HCT116 (cell line): ENCODE data around the gene IL12A. TPM values are rescaled to one million over a fixed set of nuclear protein-coding genes. Genes with fewer than 3 reads are reported as not detected.

Experiments used
- ATAC-seq: fragments of 200-7000 bp; cut with Tn5 transposase; 2 replicates; pipeline ENCODE4 v1.9.1; 2020; ENCODE audit warnings: mild to moderate bottlenecking, moderate library complexity
- BruUV-seq: library from RNA; stranded (reverse); fragments of 400-500 nt; replicated peaks from 2 replicates; lab custom pipeline; 2021; lab: Mats Ljungman, UMichigan
- CTCF ChIA-PET: fragments of 300-600 bp; sonication (Branson Sonifier 250); formaldehyde crosslinking; loops from one replicate; lab custom pipeline; 2021; ENCODE audit warnings: antibody characterized with exemption; lab: Charles Lee
- POLR2A ChIA-PET: fragments of 300-600, 350-600 bp; sonication (Branson Sonifier 250); formaldehyde crosslinking; loops from one replicate; lab custom pipeline; 2021; ENCODE audit warnings: antibody characterized with exemption; lab: Charles Lee
- RAD21 ChIA-PET, 2 experiments: fragments of 300-600 bp; sonication (Branson Sonifier 250); formaldehyde crosslinking; loops; one replicate each; lab custom pipeline; 2023; ENCODE audit warnings: low total read pairs in 2 of 2; ENCODE audit not compliant: uncharacterized antibody in 2 of 2, unreplicated experiment in 2 of 2, low non-redundant PET in 1 of 2; lab: Charles Lee
- DNase-seq: peaks from one replicate; pipeline ENCODE4 v3.0.0-alpha.2; 2010; ENCODE audit warnings: low read depth, low spot score
- H2AFZ ChIP-seq: fragments of 200-600 bp; shearing (Covaris generic), sonication (generic); 2 replicates; pipeline ENCODE4 v1.6.1; 2017; ENCODE audit warnings: low read depth, mixed run types, mixed read lengths, antibody characterized with exemption, low read length; ENCODE audit not compliant: poor library complexity, severe bottlenecking
- H3K27ac ChIP-seq: 2 replicates; pipeline ENCODE4 v1.5.1; 2012; ENCODE audit warnings: low read depth, low read length
- H3K27me3 ChIP-seq: fragments of 200-600 bp; sonication (generic); 2 replicates; pipeline ENCODE4 v1.6.1; 2016; ENCODE audit warnings: mixed run types, low read length, mixed read lengths; ENCODE audit not compliant: insufficient read depth
- H3K36me3 ChIP-seq, 2 experiments: fragments of 200-500 bp in 1 of 2; fragments of 200-600 bp in 1 of 2; sonication (Bioruptor generic) in 1 of 2; sonication (generic) in 1 of 2; 2 replicates each; pipeline versions ENCODE4 v1.5.1 to v1.6.1; 2014 to 2016; ENCODE audit warnings: low read length in 2 of 2, inconsistent platforms in 1 of 2, mixed read lengths in 1 of 2, mixed run types in 1 of 2; ENCODE audit not compliant: insufficient read depth in 2 of 2, control insufficient read depth in 1 of 2
- H3K4me1 ChIP-seq, 2 experiments: fragments of 200-600 bp in 1 of 2; sonication (generic) in 1 of 2; 2 replicates each; pipeline versions ENCODE4 v1.5.1 to v1.6.1; 2012 to 2017; ENCODE audit warnings: low read length in 2 of 2, inconsistent platforms in 1 of 2, mild to moderate bottlenecking in 1 of 2, mixed read lengths in 1 of 2, mixed run types in 1 of 2, moderate library complexity in 1 of 2; ENCODE audit not compliant: insufficient read depth in 2 of 2, control insufficient read depth in 1 of 2
- H3K4me2 ChIP-seq: fragments of 200-600 bp; sonication (generic); 2 replicates; pipeline ENCODE4 v1.6.1; 2017; ENCODE audit warnings: mixed run types, low read length, mixed read lengths
- H3K4me3 ChIP-seq, 2 experiments: fragments of 200-600 bp in 1 of 2; sonication (generic) in 1 of 2; replicated peaks in 1 of 2; 2 replicates each; pipeline ENCODE4 v1.5.1; 2011 to 2016; ENCODE audit warnings: low read length in 2 of 2, control low read depth in 1 of 2, low read depth in 1 of 2, mild to moderate bottlenecking in 1 of 2, mixed read lengths in 1 of 2, mixed run types in 1 of 2
- H3K79me2 ChIP-seq: fragments of 200-600 bp; sonication (generic); 2 replicates; pipeline ENCODE4 v1.6.1; 2017; ENCODE audit warnings: mild to moderate bottlenecking, mixed run types, low read length, moderate library complexity, mixed read lengths; ENCODE audit not compliant: insufficient read depth
- H3K9ac ChIP-seq: fragments of 200-600 bp; sonication (generic); 2 replicates; pipeline ENCODE4 v1.6.1; 2016; ENCODE audit warnings: low read length, mixed read lengths
- H3K9me2 ChIP-seq: fragments of 200-600 bp; sonication (generic), shearing (Covaris generic); 2 replicates; pipeline ENCODE4 v1.6.1; 2017; ENCODE audit warnings: mixed run types, mild to moderate bottlenecking, moderate library complexity; ENCODE audit not compliant: insufficient read depth
- H3K9me3 ChIP-seq, 2 experiments: fragments of 200-500 bp in 1 of 2; fragments of 200-600 bp in 1 of 2; sonication (Bioruptor generic) in 1 of 2; sonication (generic) in 1 of 2; 2 replicates each; pipeline ENCODE4 v1.6.1; 2014 to 2017; ENCODE audit warnings: low read length in 2 of 2, mixed read lengths in 2 of 2, inconsistent platforms in 1 of 2, low read depth in 1 of 2, mild to moderate bottlenecking in 1 of 2, mixed run types in 1 of 2, moderate library complexity in 1 of 2; ENCODE audit not compliant: control insufficient read depth in 1 of 2, insufficient read depth in 1 of 2
- H4K20me1 ChIP-seq: fragments of 200-600 bp; sonication (generic), shearing (Covaris generic); 2 replicates; pipeline ENCODE4 v1.6.1; 2017; ENCODE audit warnings: mixed run types, mild to moderate bottlenecking, moderate library complexity; ENCODE audit not compliant: insufficient read depth
- CEBPB ChIP-seq: IDR thresholded peaks from 2 replicates; pipeline ENCODE4 v1.6.1; 2012; ENCODE audit warnings: low read depth
- CTCF ChIP-seq, 3 experiments: fragments of 200-600 bp in 1 of 3; sonication (generic) in 1 of 3; IDR thresholded peaks in 2 of 3; conservative IDR thresholded peaks in 1 of 3; 2 replicates each; pipeline ENCODE4 v1.5.1; 2012 to 2017; ENCODE audit warnings: low read depth in 2 of 3, low read length in 2 of 3, antibody characterized with exemption in 1 of 3, borderline replicate concordance in 1 of 3, control low read depth in 1 of 3, mild to moderate bottlenecking in 1 of 3, mixed read lengths in 1 of 3, mixed run types in 1 of 3, moderate library complexity in 1 of 3; ENCODE audit not compliant: insufficient read depth in 1 of 3
- ELF1 ChIP-seq: IDR thresholded peaks from 2 replicates; pipeline ENCODE4 v1.6.1; 2012; ENCODE audit warnings: low read depth, borderline replicate concordance
- EZH2 ChIP-seq: fragments of 200-600 bp; sonication (generic); IDR thresholded peaks from 2 replicates; pipeline ENCODE4 v1.6.1; 2017; ENCODE audit warnings: antibody characterized with exemption, mixed run types
- EZH2phosphoT487 ChIP-seq: fragments of 200-600 bp; IDR thresholded peaks from 2 replicates; pipeline ENCODE4 v1.6.1; 2018; ENCODE audit warnings: antibody characterized with exemption, borderline replicate concordance
- FOSL1 ChIP-seq: IDR thresholded peaks from 2 replicates; pipeline ENCODE4 v1.6.1; 2012; ENCODE audit warnings: low read depth
- JUND ChIP-seq: IDR thresholded peaks from 2 replicates; pipeline ENCODE4 v1.6.1; 2012
- MAX ChIP-seq: IDR thresholded peaks from 2 replicates; pipeline ENCODE4 v1.6.1; 2012
- POLR2A ChIP-seq: IDR thresholded peaks from 2 replicates; pipeline ENCODE4 v1.7.0; 2011; ENCODE audit warnings: borderline replicate concordance; ENCODE audit not compliant: insufficient read depth, insufficient read length; ENCODE audit errors: extremely low read depth
- REST ChIP-seq: IDR thresholded peaks from 2 replicates; pipeline ENCODE4 v1.6.1; 2012; ENCODE audit warnings: low read depth
- SIN3A ChIP-seq: IDR thresholded peaks from 2 replicates; pipeline ENCODE4 v1.6.1; 2012; ENCODE audit warnings: low read depth
- SP1 ChIP-seq: IDR thresholded peaks from 2 replicates; pipeline ENCODE4 v1.6.1; 2012; ENCODE audit warnings: low read depth
- TCF7L2 ChIP-seq: IDR thresholded peaks from 2 replicates; pipeline ENCODE4 v1.7.0; 2011; ENCODE audit warnings: borderline replicate concordance, inconsistent platforms; ENCODE audit not compliant: insufficient read depth, insufficient read length; ENCODE audit errors: extremely low read depth
- ZBTB33 ChIP-seq: IDR thresholded peaks from 2 replicates; pipeline ENCODE4 v1.6.1; 2011; ENCODE audit warnings: mild to moderate bottlenecking, low read length, moderate library complexity; ENCODE audit not compliant: insufficient replicate concordance; ENCODE audit errors: extremely low read depth
- ZFX ChIP-seq: fragments of 450-650 bp; IDR thresholded peaks from 2 replicates; pipeline ENCODE4 v1.6.1; 2017
- intact Hi-C: fragments of 100-400 bp; cut with micrococcal nuclease; formaldehyde crosslinking; loops from 2 replicates; pipeline ENCODE4 v1.10.0; 2022
- total RNA-seq: library from RNA; stranded (reverse); gene quantifications from one replicate; pipeline ENCODE4 v1.2.1, GENCODE V29; 2021; ENCODE audit not compliant: unreplicated experiment

The IL12A gene
- total RNA-seq, 1 experiment from 2014 or later, result 2.8 TPM

GRCh38 chr3:159971311-159971710, 17.3 kb upstream of the IL12A start (continued):
- no peak for TF ChIP-seq ZBTB33
- TF ChIP-seq EZH2phosphoT487, result no peak
- TF ChIP-seq SIN3A, result no peak
- TF ChIP-seq REST, result no peak
- no peak for TF ChIP-seq MAX

GRCh38 chr3:159977295-159977694, 11.3 kb upstream of the IL12A start:
- Histone ChIP-seq H3K27me3 (no peaks in the 10 kb centered on the region), H3K4me3 (no peak overlapping the region), H3K4me2 (no peak overlapping the region), H3K9ac (no peak overlapping the region), H3K79me2 (no peaks in the 10 kb centered on the region), H3K9me2 (no peaks in the 10 kb centered on the region), H3K27ac (no peak overlapping the region), H2AFZ (no peak overlapping the region), H4K20me1 (no peaks in the 10 kb centered on the region), H3K36me3 (no peaks in the 10 kb centered on the region), H3K9me3 (no peaks in the 10 kb centered on the region; a peak in 1 of 4 replicates), H3K4me1 (no peaks in the 10 kb centered on the region)
- TF ChIP-seq SIN3A (no peak), ZBTB33 (no peak), FOSL1 (no peak), ZFX (no peak), SP1 (no peak), CTCF (IDR thresholded peaks at IDR 0.05 in 2 of 3, conservative IDR thresholded peaks at IDR 0.05 in 1 of 3; ENCODE audit: borderline replicate concordance in 1 of 3, insufficient read depth in 1 of 3, low read depth in 2 of 3, low read length in 2 of 3) (no peak), ELF1 (no peak), TCF7L2 (no peak), MAX (no peak), POLR2A (no peak), EZH2 (no peak), CEBPB (no peak), JUND (no peak)
- ATAC-seq (no peak), DNase-seq (no peak)
- intact Hi-C loops, result no loop called here
- CTCF ChIA-PET, result interaction anchor here (3.6 kb wide), 1 partner anchor 10 kb away, joined by 19 read pairs; the partner anchor contains the start of gene IL12A
- no TSS peak for BruUV-seq
- POLR2A ChIA-PET, result no interaction called here
- RAD21 ChIA-PET, result no interaction called here
